HG03108 (cell line): ENCODE data around the gene LRRC75B.
"Not testable (repeated sequence)": the region's sequence is repeated elsewhere in the genome, so short reads cannot be mapped to it uniquely, and the experiment has no call there.

ENCODE experiments used
- ATAC-seq: cut with Tn5 transposase; IDR thresholded peaks from one replicate; pipeline ENCODE4 v1.9.1; 2021; ENCODE audit warnings: moderate library complexity; ENCODE audit not compliant: unreplicated experiment

LRRC75B gene

GRCh38 chr22:24555165-24556039 is 37.5 kb downstream of the LRRC75B start, which contains the start of gene SNRPD3:
Gene SNRPD3, plus strand, starts transcription at chr22:24555999. Its CDS starts 1,676 bp downstream, at chr22:24557675.
- peak; percentile 69 for ATAC-seq

- ATAC-seq: no peak
Measured at GRCh38 chr22:24554313-24555164, 38.3 kb downstream of the LRRC75B start, which contains the start of gene GUCD1. Gene GUCD1, minus strand, starts transcription at chr22:24555138. Its CDS starts 147 bp downstream, at chr22:24554991.

GRCh38 chr22:24553597-24554312 is 39.1 kb downstream of the LRRC75B start:
- no peak for ATAC-seq

GRCh38 chr22:24552503-24553286 is 40.2 kb downstream of the LRRC75B start:
- not testable (repeated sequence) for ATAC-seq

GRCh38 chr22:24550902-24551435 is 41.9 kb downstream of the LRRC75B start:
- no peak for ATAC-seq

GRCh38 chr22:24550028-24550901 is 42.6 kb downstream of the LRRC75B start:
- ATAC-seq: no peak

- ATAC-seq: no peak
Measured at GRCh38 chr22:24548812-24549211, 44.1 kb downstream of the LRRC75B start.

GRCh38 chr22:24543679-24544243 is 49.1 kb downstream of the LRRC75B start:
- ATAC-seq: no peak

- no peak for ATAC-seq
Measured at GRCh38 chr22:24543185-24543601, 49.7 kb downstream of the LRRC75B start.

- no peak for ATAC-seq
Measured at GRCh38 chr22:24542641-24543040, 50.2 kb downstream of the LRRC75B start.

- no peak for ATAC-seq
Measured at GRCh38 chr22:24541681-24542515, 51.0 kb downstream of the LRRC75B start.

- ATAC-seq: no peak
Measured at GRCh38 chr22:24540470-24540869, 52.4 kb downstream of the LRRC75B start.

GRCh38 chr22:24536089-24536488 is 56.8 kb downstream of the LRRC75B start:
- ATAC-seq: no peak
